ENCODE results near the gene SURF1.
"Not testable (repeated sequence)": the region's sequence is repeated elsewhere in the genome, so short reads cannot be mapped to it uniquely, and the experiment has no call there.

SURF1 gene

GRCh38 chr9:133321411-133321935 is 34.8 kb downstream of the SURF1 start:
- no peak for TF ChIP-seq EZH2phosphoT487 (conservative IDR thresholded peaks at IDR 0.05; ENCODE audit: low read length)
- TF ChIP-seq, protein P1, sequence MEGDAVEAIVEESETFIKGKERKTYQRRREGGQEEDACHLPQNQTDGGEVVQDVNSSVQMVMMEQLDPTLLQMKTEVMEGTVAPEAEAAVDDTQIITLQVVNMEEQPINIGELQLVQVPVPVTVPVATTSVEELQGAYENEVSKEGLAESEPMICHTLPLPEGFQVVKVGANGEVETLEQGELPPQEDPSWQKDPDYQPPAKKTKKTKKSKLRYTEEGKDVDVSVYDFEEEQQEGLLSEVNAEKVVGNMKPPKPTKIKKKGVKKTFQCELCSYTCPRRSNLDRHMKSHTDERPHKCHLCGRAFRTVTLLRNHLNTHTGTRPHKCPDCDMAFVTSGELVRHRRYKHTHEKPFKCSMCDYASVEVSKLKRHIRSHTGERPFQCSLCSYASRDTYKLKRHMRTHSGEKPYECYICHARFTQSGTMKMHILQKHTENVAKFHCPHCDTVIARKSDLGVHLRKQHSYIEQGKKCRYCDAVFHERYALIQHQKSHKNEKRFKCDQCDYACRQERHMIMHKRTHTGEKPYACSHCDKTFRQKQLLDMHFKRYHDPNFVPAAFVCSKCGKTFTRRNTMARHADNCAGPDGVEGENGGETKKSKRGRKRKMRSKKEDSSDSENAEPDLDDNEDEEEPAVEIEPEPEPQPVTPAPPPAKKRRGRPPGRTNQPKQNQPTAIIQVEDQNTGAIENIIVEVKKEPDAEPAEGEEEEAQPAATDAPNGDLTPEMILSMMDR (IDR thresholded peaks at IDR 0.05; ENCODE audit: insufficient read depth, low read length, poor library complexity, severe bottlenecking): no peak
- H3K9me2 ChIP-seq (replicated peaks; ENCODE audit: insufficient read depth, low read length): no peaks in the 10 kb centered on the region

DNA sequence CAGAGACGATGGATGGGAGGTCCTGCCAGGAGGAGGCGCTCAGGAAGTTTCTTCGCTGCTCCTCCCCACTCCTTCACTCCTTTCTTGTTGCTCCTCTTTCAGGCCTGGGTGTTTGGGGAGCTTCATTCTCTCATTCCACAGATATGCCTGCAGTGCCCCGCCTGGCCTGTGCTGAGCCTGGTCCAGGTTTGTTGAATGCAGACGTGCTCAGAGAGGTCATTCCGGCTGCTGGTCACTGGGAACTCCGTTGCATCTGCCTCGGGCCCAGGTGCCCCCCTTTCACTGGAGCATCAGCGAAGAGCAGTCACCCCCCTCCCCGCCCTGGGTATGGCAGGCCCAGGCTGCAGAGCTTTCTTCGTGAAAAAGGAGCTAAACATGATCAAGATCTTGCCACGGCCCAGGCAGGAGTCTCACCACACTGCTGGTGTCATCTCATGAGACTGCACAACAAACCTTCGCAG is 35.8 kb downstream of the SURF1 start:
- Histone ChIP-seq H3K27me3 (ENCODE audit: low read length) (no peaks in the 10 kb centered on the region), H3K9ac (ENCODE audit: low read length) (no peak overlapping the region), H4K20me1 (ENCODE audit: low read depth, low read length) (no peaks in the 10 kb centered on the region), H3K9me3 (ENCODE audit: insufficient read depth, low read length) (no peaks in the 10 kb centered on the region), H2AFZ (ENCODE audit: low read depth, low read length, severe bottlenecking) (no peak overlapping the region), H3K9me2 (replicated peaks; ENCODE audit: insufficient read depth, low read length) (no peaks in the 10 kb centered on the region), H3K4me2 (ENCODE audit: low read depth, low read length, poor library complexity, severe bottlenecking) (no peak overlapping the region), H3K4me3 (ENCODE audit: insufficient read depth, low read length, poor library complexity, severe bottlenecking) (no peak overlapping the region), H3K27ac (ENCODE audit: low read depth, low read length) (no peak overlapping the region), H3K79me2 (ENCODE audit: insufficient read depth, low read length) (no peaks in the 10 kb centered on the region), H3K36me3 (ENCODE audit: low read length) (no peaks in the 10 kb centered on the region), H3F3A (ENCODE audit: insufficient read depth) (no peaks in the 10 kb centered on the region)
- no peak for TF ChIP-seq EZH2phosphoT487 (conservative IDR thresholded peaks at IDR 0.05; ENCODE audit: low read length)
- TF ChIP-seq, protein P1 (IDR thresholded peaks at IDR 0.05; ENCODE audit: insufficient read depth, low read length, poor library complexity, severe bottlenecking): no peak

More at GRCh38 chr9:133321411-133321935, 34.8 kb downstream of the SURF1 start:
- Histone ChIP-seq H3K4me3 (ENCODE audit: insufficient read depth, low read length, poor library complexity, severe bottlenecking) (no peak overlapping the region), H2AFZ (ENCODE audit: low read depth, low read length, severe bottlenecking) (no peak overlapping the region), H4K20me1 (ENCODE audit: low read depth, low read length) (no peaks in the 10 kb centered on the region), H3K9ac (ENCODE audit: low read length) (no peak overlapping the region), H3F3A (ENCODE audit: insufficient read depth) (no peaks in the 10 kb centered on the region), H3K36me3 (ENCODE audit: low read length) (no peaks in the 10 kb centered on the region), H3K27me3 (ENCODE audit: low read length) (no peaks in the 10 kb centered on the region), H3K4me2 (ENCODE audit: low read depth, low read length, poor library complexity, severe bottlenecking) (no peak overlapping the region), H3K9me3 (ENCODE audit: insufficient read depth, low read length) (no peaks in the 10 kb centered on the region), H3K27ac (ENCODE audit: low read depth, low read length) (no peak overlapping the region), H3K79me2 (ENCODE audit: insufficient read depth, low read length) (no peaks in the 10 kb centered on the region)

DNA sequence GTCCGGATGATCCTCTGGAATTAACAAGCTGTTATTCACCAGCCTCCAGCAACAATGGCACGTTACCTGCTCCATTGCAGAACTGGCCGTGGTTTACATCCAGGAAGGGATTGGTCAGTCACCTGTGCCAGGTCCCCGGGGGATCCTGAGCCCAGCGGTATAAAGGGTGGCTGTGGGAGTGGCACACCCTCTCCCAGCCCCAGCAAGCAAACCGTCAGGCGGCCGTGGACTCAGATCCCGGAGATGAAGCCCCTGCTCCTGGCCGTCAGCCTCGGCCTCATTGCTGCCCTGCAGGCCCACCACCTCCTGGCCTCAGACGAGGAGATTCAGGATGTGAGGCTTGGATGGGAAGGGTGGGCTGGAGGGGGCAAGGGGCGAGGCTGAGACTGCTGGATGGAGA is 38.7 kb downstream of the SURF1 start:
- H3K27ac ChIP-seq (ENCODE audit: low read depth, low read length); H3K9me3 ChIP-seq (ENCODE audit: insufficient read depth, low read length); H3K79me2 ChIP-seq (ENCODE audit: insufficient read depth, low read length); H3K9ac ChIP-seq (ENCODE audit: low read length); H2AFZ ChIP-seq (ENCODE audit: low read depth, low read length, severe bottlenecking); H3K36me3 ChIP-seq (ENCODE audit: low read length); H3K27me3 ChIP-seq (ENCODE audit: low read length); H3K4me2 ChIP-seq (ENCODE audit: low read depth, low read length, poor library complexity, severe bottlenecking); H3K9me2 ChIP-seq (replicated peaks; ENCODE audit: insufficient read depth, low read length); H3K4me3 ChIP-seq (ENCODE audit: insufficient read depth, low read length, poor library complexity, severe bottlenecking); H3F3A ChIP-seq (ENCODE audit: insufficient read depth); H4K20me1 ChIP-seq (ENCODE audit: low read depth, low read length): not testable (repeated sequence)

DNA sequence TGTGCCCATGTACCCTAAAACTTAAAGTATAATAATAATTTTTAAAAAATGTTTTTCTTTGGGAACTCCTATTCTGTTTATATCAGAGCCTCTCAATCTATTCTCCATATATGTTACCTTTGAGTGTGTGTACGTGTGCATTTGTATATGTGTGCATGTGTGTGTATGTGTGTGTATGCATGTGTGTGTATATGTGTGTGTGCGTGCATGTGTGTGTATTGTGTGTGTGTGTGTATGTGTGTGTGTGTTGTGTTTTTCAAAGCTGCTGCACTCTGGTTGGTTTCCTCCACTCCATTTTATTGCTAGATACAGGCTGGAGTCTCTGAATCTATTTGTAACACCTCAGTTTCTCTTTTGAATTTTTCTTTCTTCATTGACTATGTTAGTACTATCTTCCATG is 40.3 kb downstream of the SURF1 start:
- Histone ChIP-seq H3K27ac (ENCODE audit: low read depth, low read length) (no peak overlapping the region), H3F3A (ENCODE audit: insufficient read depth) (no peaks in the 10 kb centered on the region), H3K4me2 (ENCODE audit: low read depth, low read length, poor library complexity, severe bottlenecking) (no peak overlapping the region), H3K9me2 (replicated peaks; ENCODE audit: insufficient read depth, low read length) (no peaks in the 10 kb centered on the region), H3K36me3 (ENCODE audit: low read length) (no peaks in the 10 kb centered on the region), H3K27me3 (ENCODE audit: low read length) (no peaks in the 10 kb centered on the region), H3K9ac (ENCODE audit: low read length) (no peak overlapping the region), H3K79me2 (ENCODE audit: insufficient read depth, low read length) (no peaks in the 10 kb centered on the region), H2AFZ (ENCODE audit: low read depth, low read length, severe bottlenecking) (no peak overlapping the region), H3K9me3 (ENCODE audit: insufficient read depth, low read length) (no peaks in the 10 kb centered on the region), H4K20me1 (ENCODE audit: low read depth, low read length) (no peaks in the 10 kb centered on the region), H3K4me3 (ENCODE audit: insufficient read depth, low read length, poor library complexity, severe bottlenecking) (no peak overlapping the region)
- TF ChIP-seq, protein P1 (IDR thresholded peaks at IDR 0.05; ENCODE audit: insufficient read depth, low read length, poor library complexity, severe bottlenecking): no peak
- TF ChIP-seq EZH2phosphoT487 (conservative IDR thresholded peaks at IDR 0.05; ENCODE audit: low read length): no peak
